ENCODE results near the gene RSPO4. TPM values are rescaled to one million over a fixed set of nuclear protein-coding genes. Genes with fewer than 3 reads are reported as not detected.
A peak's percentile ranks its signal among the peaks of the same experiment; 100 is the strongest.

The RSPO4 gene
- total RNA-seq, 1 donor from 2014 or later: not detected

DNA sequence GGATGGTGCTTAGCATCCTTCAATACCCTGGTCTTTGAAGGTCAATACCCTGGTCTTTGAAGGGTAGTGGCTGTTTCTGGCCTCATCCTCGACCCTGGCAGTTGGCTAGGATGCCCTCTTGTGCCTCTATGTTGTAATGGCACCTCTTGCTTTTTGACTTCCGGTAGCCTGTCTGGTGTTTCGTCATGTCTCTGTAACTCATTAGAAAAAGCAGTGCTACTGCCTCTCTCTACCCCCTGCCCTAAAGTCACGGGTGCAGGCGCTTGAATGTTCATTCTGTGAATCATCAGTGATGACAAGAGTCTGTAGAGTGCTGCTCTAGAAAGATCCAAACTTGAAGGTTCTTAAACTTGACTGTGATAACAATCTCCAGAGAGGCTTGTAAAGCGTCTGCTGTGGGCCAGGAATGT, 28.3 kb downstream of the RSPO4 start:
- TF ChIP-seq, protein P1, sequence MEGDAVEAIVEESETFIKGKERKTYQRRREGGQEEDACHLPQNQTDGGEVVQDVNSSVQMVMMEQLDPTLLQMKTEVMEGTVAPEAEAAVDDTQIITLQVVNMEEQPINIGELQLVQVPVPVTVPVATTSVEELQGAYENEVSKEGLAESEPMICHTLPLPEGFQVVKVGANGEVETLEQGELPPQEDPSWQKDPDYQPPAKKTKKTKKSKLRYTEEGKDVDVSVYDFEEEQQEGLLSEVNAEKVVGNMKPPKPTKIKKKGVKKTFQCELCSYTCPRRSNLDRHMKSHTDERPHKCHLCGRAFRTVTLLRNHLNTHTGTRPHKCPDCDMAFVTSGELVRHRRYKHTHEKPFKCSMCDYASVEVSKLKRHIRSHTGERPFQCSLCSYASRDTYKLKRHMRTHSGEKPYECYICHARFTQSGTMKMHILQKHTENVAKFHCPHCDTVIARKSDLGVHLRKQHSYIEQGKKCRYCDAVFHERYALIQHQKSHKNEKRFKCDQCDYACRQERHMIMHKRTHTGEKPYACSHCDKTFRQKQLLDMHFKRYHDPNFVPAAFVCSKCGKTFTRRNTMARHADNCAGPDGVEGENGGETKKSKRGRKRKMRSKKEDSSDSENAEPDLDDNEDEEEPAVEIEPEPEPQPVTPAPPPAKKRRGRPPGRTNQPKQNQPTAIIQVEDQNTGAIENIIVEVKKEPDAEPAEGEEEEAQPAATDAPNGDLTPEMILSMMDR (conservative IDR thresholded peaks at IDR 0.05): peak; percentile 52
- DNase-seq (ENCODE audit: low read depth, low spot score): no peak

DNA sequence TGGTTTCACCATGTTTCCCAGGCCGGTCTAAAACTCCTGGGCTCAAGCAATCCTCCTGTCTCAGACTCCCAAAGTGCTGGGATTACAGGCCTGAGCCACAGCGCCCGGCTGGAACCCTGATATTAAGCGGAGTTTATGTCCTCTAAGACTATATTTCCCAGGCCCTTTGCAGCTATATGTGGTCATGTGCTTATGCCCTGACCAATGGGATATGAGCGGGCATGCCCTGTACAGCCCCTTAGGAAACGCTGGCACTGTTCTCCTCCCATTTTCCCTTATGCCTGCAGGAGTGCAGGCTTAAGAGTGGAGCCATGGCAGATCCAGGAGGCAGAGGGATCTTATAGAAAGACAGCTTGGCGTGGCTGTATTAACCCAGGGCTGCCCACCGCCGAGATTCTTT, 29.9 kb downstream of the RSPO4 start:
- no peak for DNase-seq (ENCODE audit: low read depth, low spot score)
- peaks cover 20% of the 10 kb centered on the region for H3K27me3 Mint-ChIP-seq (ENCODE audit: low read depth)
- TF ChIP-seq, protein P1 (conservative IDR thresholded peaks at IDR 0.05): no peak
- no peaks in the 10 kb centered on the region for H3K9me3 Mint-ChIP-seq
- no peak overlapping the region for H3K27ac Mint-ChIP-seq (ENCODE audit: unreplicated experiment)
- H3K4me3 Mint-ChIP-seq: no peak overlapping the region
- H3K36me3 Mint-ChIP-seq (ENCODE audit: low read depth): no peaks in the 10 kb centered on the region
- H3K4me1 Mint-ChIP-seq: no peaks in the 10 kb centered on the region

More for the DNA sequence above, 28.3 kb downstream of the RSPO4 start:
- no peaks in the 10 kb centered on the region for H3K9me3 Mint-ChIP-seq
- no peaks in the 10 kb centered on the region for H3K4me1 Mint-ChIP-seq
- H3K36me3 Mint-ChIP-seq (ENCODE audit: low read depth): no peaks in the 10 kb centered on the region
- peaks cover 24% of the 10 kb centered on the region for H3K27me3 Mint-ChIP-seq (ENCODE audit: low read depth)
- no peak overlapping the region for H3K27ac Mint-ChIP-seq (ENCODE audit: unreplicated experiment)
- no peak overlapping the region for H3K4me3 Mint-ChIP-seq

GRCh38 chr20:971346-971745, 30.8 kb downstream of the RSPO4 start:
- no peak overlapping the region for H3K4me3 Mint-ChIP-seq
- no peaks in the 10 kb centered on the region for H3K36me3 Mint-ChIP-seq (ENCODE audit: low read depth)
- TF ChIP-seq, protein P1 (conservative IDR thresholded peaks at IDR 0.05): no peak
- DNase-seq (ENCODE audit: low read depth, low spot score): no peak
- no peaks in the 10 kb centered on the region for H3K4me1 Mint-ChIP-seq
- H3K27ac Mint-ChIP-seq (ENCODE audit: unreplicated experiment): no peak overlapping the region
- no peaks in the 10 kb centered on the region for H3K9me3 Mint-ChIP-seq
- H3K27me3 Mint-ChIP-seq (ENCODE audit: low read depth): peaks cover 20% of the 10 kb centered on the region

DNA sequence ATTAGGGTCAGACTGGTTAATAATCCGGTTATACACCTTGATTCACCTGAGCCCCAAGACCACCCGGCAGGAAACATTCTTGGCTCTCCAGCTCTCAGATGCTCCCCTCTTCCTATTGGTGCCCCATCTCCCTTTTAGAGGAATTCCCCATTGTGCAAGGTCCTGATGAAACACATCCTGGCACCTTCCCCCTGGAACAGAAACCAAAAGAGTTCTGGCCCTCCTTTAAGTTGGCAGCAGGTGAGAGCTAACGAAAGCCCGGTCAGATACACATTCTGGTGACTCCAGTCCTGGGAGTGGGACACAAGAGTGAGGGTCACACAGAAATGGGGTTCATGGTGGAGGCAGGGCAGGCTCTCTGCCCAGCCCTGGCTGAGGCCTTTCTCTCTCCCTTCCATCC, 32.2 kb downstream of the RSPO4 start:
- Mint-ChIP-seq H3K36me3 (ENCODE audit: low read depth) (no peaks in the 10 kb centered on the region), H3K4me1 (no peaks in the 10 kb centered on the region)

GRCh38 chr20:967796-968742, 34.0 kb downstream of the RSPO4 start:
- Mint-ChIP-seq H3K27ac (ENCODE audit: unreplicated experiment) (no peak overlapping the region), H3K36me3 (ENCODE audit: low read depth) (no peaks in the 10 kb centered on the region), H3K27me3 (ENCODE audit: low read depth) (peaks cover 33% of the 10 kb centered on the region), H3K4me1 (no peaks in the 10 kb centered on the region), H3K4me3 (no peak overlapping the region), H3K9me3 (no peaks in the 10 kb centered on the region)
- TF ChIP-seq, protein P1 (conservative IDR thresholded peaks at IDR 0.05): no peak
- DNase-seq (ENCODE audit: low read depth, low spot score): no peak

More for the DNA sequence above, 32.2 kb downstream of the RSPO4 start:
- Mint-ChIP-seq H3K4me3 (no peak overlapping the region), H3K27ac (ENCODE audit: unreplicated experiment) (no peak overlapping the region), H3K9me3 (no peaks in the 10 kb centered on the region), H3K27me3 (ENCODE audit: low read depth) (peaks cover 29% of the 10 kb centered on the region)
- TF ChIP-seq, protein P1 (conservative IDR thresholded peaks at IDR 0.05): no peak
- DNase-seq (ENCODE audit: low read depth, low spot score): no peak
